B cell (primary cell): ENCODE data around the gene RSPRY1. TPM values are rescaled to one million over a fixed set of nuclear protein-coding genes. Genes with fewer than 3 reads are reported as not detected.

Experiments used
- ATAC-seq: fragments of 200-7000 bp; cut with Tn5 transposase; one replicate; pipeline ENCODE4 v1.10.0; 2021; ENCODE audit warnings: low read depth, mild to moderate bottlenecking, moderate number of reproducible peaks, moderate library complexity
- CTCF ChIA-PET: fragments of 350-600 bp; sonication (Branson Sonifier 250); formaldehyde crosslinking; loops from one replicate; lab custom pipeline; 2021; ENCODE audit warnings: antibody characterized with exemption, inconsistent platforms; lab: Charles Lee
- POLR2A ChIA-PET: fragments of 350-600 bp; sonication (Branson Sonifier 250); formaldehyde crosslinking; loops from one replicate; lab custom pipeline; 2021; ENCODE audit warnings: antibody characterized with exemption; lab: Charles Lee
- DNase-seq: peaks from one replicate; pipeline ENCODE4 v3.0.0; 2013
- H2AFZ ChIP-seq: 2 replicates; pipeline ENCODE4 v1.6.1; 2012; ENCODE audit warnings: mild to moderate bottlenecking, low read depth, low read length; ENCODE audit not compliant: insufficient read depth, poor library complexity, severe bottlenecking
- H3K27ac ChIP-seq, 2 donors: 1 replicate in 1 of 2; 2 replicates in 1 of 2; pipeline ENCODE4 v1.5.1; 2012 to 2013; ENCODE audit warnings: low read length in 2 of 2, mild to moderate bottlenecking in 2 of 2, moderate library complexity in 1 of 2
- H3K27me3 ChIP-seq, 4 experiments: fragments of 200-600 bp in 1 of 4; sonication (generic) in 1 of 4; replicated peaks in 1 of 4; 1 replicate in 2 of 4; 2 replicates in 2 of 4; pipeline versions ENCODE4 v1.6.1 to v1.7.0; 2013 to 2016; ENCODE audit warnings: low read length in 3 of 4, mild to moderate bottlenecking in 2 of 4, mixed read lengths in 1 of 4, moderate library complexity in 1 of 4; ENCODE audit not compliant: insufficient read depth in 4 of 4, control insufficient read depth in 3 of 4; ENCODE audit errors: control extremely low read depth in 1 of 4
- H3K36me3 ChIP-seq, 2 experiments: replicated peaks in 1 of 2; 1 replicate in 1 of 2; 2 replicates in 1 of 2; pipeline versions ENCODE4 v1.6.1 to v1.7.1; 2013; ENCODE audit warnings: low read length in 1 of 2; ENCODE audit not compliant: insufficient read depth in 2 of 2, control insufficient read depth in 1 of 2; ENCODE audit errors: control extremely low read depth in 1 of 2, extremely low read depth in 1 of 2
- H3K4me1 ChIP-seq, 2 donors: fragments of 200-600 bp in 1 of 2; sonication (generic) in 1 of 2; 1 replicate in 1 of 2; 2 replicates in 1 of 2; pipeline versions ENCODE4 v1.5.1 to v1.6.1; 2013 to 2017; ENCODE audit warnings: low read length in 2 of 2; ENCODE audit not compliant: control insufficient read depth in 2 of 2, insufficient read depth in 2 of 2
- H3K4me2 ChIP-seq: replicated peaks from 2 replicates; pipeline ENCODE3; 2012; ENCODE audit warnings: mild to moderate bottlenecking, low read depth, low read length; ENCODE audit not compliant: poor library complexity, severe bottlenecking
- H3K4me3 ChIP-seq, 5 experiments: fragments of 200-600 bp in 1 of 5; sonication (generic) in 1 of 5; 1 replicate in 3 of 5; 2 replicates in 2 of 5; pipeline versions ENCODE4 v1.5.1 to v1.7.0; 2011 to 2016; ENCODE audit warnings: low read length in 4 of 5, mild to moderate bottlenecking in 4 of 5, low read depth in 2 of 5, control low read depth in 1 of 5, moderate library complexity in 1 of 5; ENCODE audit not compliant: insufficient read depth in 1 of 5; ENCODE audit errors: control extremely low read depth in 1 of 5, extremely low read depth in 1 of 5
- H3K79me2 ChIP-seq: fragments of 200-600 bp; sonication (generic); one replicate; pipeline ENCODE4 v1.6.0; 2016; ENCODE audit warnings: low read length; ENCODE audit not compliant: control insufficient read depth, insufficient read depth
- H3K9ac ChIP-seq: fragments of 200-600 bp; sonication (generic); 2 replicates; pipeline ENCODE4 v1.6.1; 2017; ENCODE audit warnings: mild to moderate bottlenecking, low read length, moderate library complexity
- H3K9me3 ChIP-seq, 3 donors: one replicate each; pipeline versions ENCODE4 v1.6.1 to v1.7.1; 2013; ENCODE audit warnings: low read length in 2 of 3; ENCODE audit not compliant: control insufficient read depth in 2 of 3, insufficient read depth in 1 of 3; ENCODE audit errors: control extremely low read depth in 1 of 3
- H4K20me1 ChIP-seq: 2 replicates; pipeline ENCODE4 v1.6.0; 2012; ENCODE audit warnings: mild to moderate bottlenecking, low read length; ENCODE audit not compliant: insufficient read depth, control insufficient read depth, poor library complexity, severe bottlenecking
- H3K27ac Mint-ChIP-seq: one replicate; pipeline ENCODE4 v1.8.0; 2021; ENCODE audit warnings: mixed read lengths
- H3K27me3 Mint-ChIP-seq: one replicate; pipeline ENCODE4 v1.8.0; 2021; ENCODE audit warnings: mixed read lengths
- H3K4me1 Mint-ChIP-seq: one replicate; pipeline ENCODE4 v1.8.0; 2021; ENCODE audit warnings: mixed read lengths
- H3K4me3 Mint-ChIP-seq: one replicate; pipeline ENCODE4 v1.8.0; 2021; ENCODE audit warnings: mixed read lengths
- H3K9me3 Mint-ChIP-seq: one replicate; pipeline ENCODE4 v1.8.0; 2022; ENCODE audit warnings: mixed read lengths; ENCODE audit not compliant: insufficient read depth
- CTCF ChIP-seq: fragments of 200-600 bp; IDR thresholded peaks from one replicate; pipeline ENCODE4 v1.8.0; 2022; ENCODE audit warnings: antibody characterized with exemption, mild to moderate bottlenecking
- EZH2 ChIP-seq: IDR thresholded peaks from 2 replicates; pipeline ENCODE4 v1.6.1; 2012; ENCODE audit warnings: borderline replicate concordance, low read depth, mild to moderate bottlenecking, moderate library complexity, low read length; ENCODE audit not compliant: insufficient read depth, poor library complexity, severe bottlenecking
- WGBS: methylation state at CpG from one replicate; pipeline ENCODE4 v1.1.5; 2013; ENCODE audit warnings: missing lambda C conversion rate; ENCODE audit not compliant: insufficient coverage; 5-methylcytosine and 5-hydroxymethylcytosine counted together
- intact Hi-C: fragments of 100-400 bp; cut with micrococcal nuclease; formaldehyde crosslinking; loops from one replicate; pipeline ENCODE4 v1.10.0; 2022
- polyA plus RNA-seq: library from polyadenylated mRNA; depleted of rRNA; stranded (reverse); fragments of >200 nt; gene quantifications from 2 replicates; pipeline ENCODE4 v1.2.3, GENCODE V29; 2012
- total RNA-seq, 2 donors: library from RNA; stranded (reverse); fragments of 120-200 nt in 1 of 2; gene quantifications; 1 replicate in 1 of 2; 2 replicates in 1 of 2; pipeline versions ENCODE4 v1.2.3 to v1.2.4, GENCODE V29; 2013 to 2022

RSPRY1 gene
- total and polyA plus RNA-seq, 2 donors (not counting 1 experiment from before 2014, with no cell fraction given) = 9.6 to 38.4 TPM

GRCh38 chr16:57238682-57239081 is 52.6 kb downstream of the RSPRY1 start:
- no peak for ATAC-seq
- Histone ChIP-seq H3K4me1 (peaks cover 36 to 38% of the 10 kb centered on the region in 2 donors), H4K20me1 (no peaks in the 10 kb centered on the region), H3K36me3 (peaks cover 4 to 10% of the 10 kb centered on the region in 2 experiments), H3K4me3 (no peak overlapping the region), H3K27me3 (no peaks in the 10 kb centered on the region), H2AFZ (no peak overlapping the region), H3K9me3 (no peaks in the 10 kb centered on the region), H3K9ac (no peak overlapping the region), H3K79me2 (no peaks in the 10 kb centered on the region), H3K4me2 (no peak overlapping the region), H3K27ac (no peak overlapping the region)
- no peak overlapping the region for H3K27ac Mint-ChIP-seq
- H3K4me1 Mint-ChIP-seq = peaks cover 43% of the 10 kb centered on the region
- no CpG with 5 or more reads among the region's 2 CpGs for WGBS
- no peaks in the 10 kb centered on the region for H3K9me3 Mint-ChIP-seq
- H3K4me3 Mint-ChIP-seq = no peak overlapping the region
- ChIA-PET POLR2A (no interaction called here), CTCF (interaction anchor here (1.6 kb wide), 1 partner anchor 61 kb away, joined by 3 read pairs; no protein-coding TSS in a partner anchor)
- H3K27me3 Mint-ChIP-seq = no peaks in the 10 kb centered on the region
- DNase-seq = no peak
- intact Hi-C loops = no loop called here
- TF ChIP-seq CTCF = no peak
- TF ChIP-seq EZH2 = no peak

DNA sequence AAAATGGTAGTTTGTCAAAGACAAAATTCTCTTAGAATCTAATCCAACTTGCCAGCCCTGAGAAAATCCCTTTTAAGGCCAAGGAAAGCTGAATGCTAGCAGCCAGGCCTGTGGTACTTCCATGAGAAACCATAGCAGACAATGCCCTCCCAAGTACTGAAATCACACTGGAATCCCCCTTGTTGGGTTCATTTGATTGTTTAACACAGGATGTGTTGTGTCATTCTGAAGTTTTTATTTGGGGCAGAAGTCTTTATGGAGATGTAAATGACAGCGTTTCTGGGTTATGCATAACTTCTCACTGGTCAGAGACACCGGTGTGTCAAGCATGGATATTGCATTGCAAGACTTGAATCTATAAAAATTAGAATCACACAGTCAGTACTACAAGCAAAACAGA is 53.0 kb downstream of the RSPRY1 start:
- DNase-seq (no peak), ATAC-seq (no peak)
- no peak overlapping the region for H3K27ac ChIP-seq
- H4K20me1 ChIP-seq = no peaks in the 10 kb centered on the region
- H3K4me3 ChIP-seq = no peak overlapping the region
- ChIA-PET POLR2A (no interaction called here), CTCF (no interaction called here)
- Mint-ChIP-seq H3K4me1 (peaks cover 42% of the 10 kb centered on the region), H3K27me3 (no peaks in the 10 kb centered on the region), H3K27ac (no peak overlapping the region), H3K4me3 (no peak overlapping the region), H3K9me3 (no peaks in the 10 kb centered on the region)
- no peak overlapping the region for H3K9ac ChIP-seq
- H3K27me3 ChIP-seq = no peaks in the 10 kb centered on the region
- H3K79me2 ChIP-seq = no peaks in the 10 kb centered on the region
- WGBS = no CpG with 5 or more reads among the region's 2 CpGs
- H2AFZ ChIP-seq = no peak overlapping the region
- intact Hi-C loops = no loop called here
- peaks cover 39 to 41% of the 10 kb centered on the region in 2 donors for H3K4me1 ChIP-seq
- peaks cover 4 to 10% of the 10 kb centered on the region in 2 experiments for H3K36me3 ChIP-seq
- no peak overlapping the region for H3K4me2 ChIP-seq
- no peaks in the 10 kb centered on the region for H3K9me3 ChIP-seq
- TF ChIP-seq EZH2 (no peak), CTCF (no peak)
